K562 (cell line): ENCODE results near the gene BHLHE40. TPM values are rescaled to one million over a fixed set of nuclear protein-coding genes. Genes with fewer than 3 reads are reported as not detected.
A peak's percentile ranks its signal among the peaks of the same experiment; 100 is the strongest.

Experiments used
- CBFB ChIP-seq: sonication (generic); formaldehyde crosslinking; IDR thresholded peaks from 2 replicates; pipeline ENCODE4 v1.4.0; 2020; ENCODE audit warnings: mild to moderate bottlenecking, missing genetic modification reagents
- CHCHD3 ChIP-seq: fragments of 250-450 bp; sonication (Bioruptor Pico); IDR thresholded peaks from 2 replicates; pipeline ENCODE4 v2.1.2; 2022; ENCODE audit warnings: mild to moderate bottlenecking
- CHD1 ChIP-seq: fragments of 200-600 bp; sonication (generic); IDR thresholded peaks from one replicate; pipeline ENCODE4 v1.6.1; 2012; ENCODE audit warnings: mild to moderate bottlenecking, moderate library complexity, low read length, inconsistent platforms
- CSDE1 ChIP-seq, 2 experiments: fragments of 450-650 bp; IDR thresholded peaks; 2 replicates each; pipeline ENCODE4 v1.6.1; 2016; ENCODE audit warnings: mild to moderate bottlenecking in 1 of 2
- CTCFL ChIP-seq: IDR thresholded peaks from 2 replicates; pipeline ENCODE4 v1.6.1; 2011; ENCODE audit warnings: borderline replicate concordance, low read depth, mild to moderate bottlenecking, moderate library complexity, low read length; ENCODE audit not compliant: insufficient read depth, poor library complexity, severe bottlenecking
- ELK1 ChIP-seq: sonication (generic); formaldehyde crosslinking; IDR thresholded peaks from 2 replicates; pipeline ENCODE4 v1.8.1; 2022; ENCODE audit warnings: missing genetic modification reagents
- ETS1 ChIP-seq: conservative IDR thresholded peaks from 2 replicates; pipeline ENCODE4 v1.6.1; 2011; ENCODE audit warnings: low read depth, mild to moderate bottlenecking, low read length; ENCODE audit not compliant: control insufficient read depth
- HDAC2 ChIP-seq: fragments of 450-650 bp; IDR thresholded peaks from 2 replicates; pipeline ENCODE4 v1.6.1; 2016; ENCODE audit warnings: mild to moderate bottlenecking
- HNRNPUL1 ChIP-seq: fragments of 200-400 bp; formaldehyde crosslinking; IDR thresholded peaks from 2 replicates; pipeline ENCODE4 v1.6.1; 2017; ENCODE audit warnings: low read length
- MCM3 ChIP-seq: fragments of 450-650 bp; IDR thresholded peaks from 2 replicates; pipeline ENCODE4 v1.6.1; 2016
- NR3C1 ChIP-seq: sonication (generic); formaldehyde crosslinking; IDR thresholded peaks from 2 replicates; pipeline ENCODE4 v1.8.1; 2022; ENCODE audit warnings: missing genetic modification reagents
- PHB2 ChIP-seq: fragments of 450-650 bp; IDR thresholded peaks from 2 replicates; pipeline ENCODE4 v1.6.1; 2017; ENCODE audit warnings: low read depth
- POLR2H ChIP-seq: IDR thresholded peaks from 2 replicates; pipeline ENCODE4 v1.6.1; 2016; ENCODE audit warnings: missing genetic modification characterization, low read depth, mild to moderate bottlenecking, control low read depth, missing compliant biosample characterization, moderate library complexity
- RAD51 ChIP-seq: fragments of 450-650 bp; IDR thresholded peaks from 2 replicates; pipeline ENCODE4 v1.7.1; 2016; ENCODE audit warnings: low read depth, mild to moderate bottlenecking, borderline replicate concordance
- SETDB1 ChIP-seq: IDR thresholded peaks from one replicate; pipeline ENCODE4 v1.6.1; 2012; ENCODE audit warnings: low read length, control low read depth, inconsistent platforms
- TBL1XR1 ChIP-seq, 2 experiments: IDR thresholded peaks; 2 replicates each; pipeline ENCODE4 v1.6.1; 2012; ENCODE audit warnings: improper control_type of control experiment in 2 of 2, low read length in 2 of 2, mild to moderate bottlenecking in 1 of 2
- TCF7 ChIP-seq: sonication (generic); IDR thresholded peaks from 2 replicates; pipeline ENCODE4 v1.6.1; 2016; ENCODE audit warnings: antibody characterized with exemption, borderline replicate concordance
- ZNF518B ChIP-seq: fragments of 250-450 bp; sonication (Bioruptor Pico); IDR thresholded peaks from 2 replicates; pipeline ENCODE4 v1.5.0; 2021; ENCODE audit warnings: mild to moderate bottlenecking, moderate library complexity
- ZNF583 ChIP-seq: fragments of 250-450 bp; sonication (Bioruptor Pico); IDR thresholded peaks from 2 replicates; pipeline ENCODE4 v1.4.0; 2020
- ZNF75A ChIP-seq: fragments of 450-650 bp; formaldehyde crosslinking; IDR thresholded peaks from 2 replicates; pipeline ENCODE4 v1.4.0; 2020; ENCODE audit warnings: mild to moderate bottlenecking
- polyA plus RNA-seq, 8 experiments: library from polyadenylated mRNA; depleted of rRNA in 4 of 8; stranded (reverse) in 5 of 8; unstranded in 3 of 8; fragments of >200 nt; fragmentation: Nextera tagmentation in 2 of 8; fragmentation: Illumina TruSeq in 1 of 8; extraction: Ambion mirVana in 2 of 8; extraction: Trizol in 1 of 8; gene quantifications; 2 replicates each; pipeline versions ENCODE4 v1.2.1 to v1.2.3, GENCODE V29; 2011 to 2014; ENCODE audit warnings: inconsistent platforms in 1 of 8, missing spikeins in 1 of 8
- total RNA-seq, 7 experiments: library from RNA; depleted of rRNA in 6 of 7; stranded (reverse); fragments of >200 nt in 6 of 7; fragmentation: Illumina TruSeq in 2 of 7; extraction: Trizol in 2 of 7; gene quantifications; 2 replicates each; pipeline versions ENCODE4 v1.2.1 to v1.2.3, GENCODE V29; 2011 to 2021; ENCODE audit warnings: low replicate concordance in 1 of 7

Gene BHLHE40
- total and polyA plus RNA-seq, 9 of the 15 experiments (the other 6 are each of a cell fraction or from before 2014, with no cell fraction given): 12.0 to 83.9 (median 31.4) TPM

GRCh38 chr3:4980229-4981203 lies 1.3 kb downstream of the BHLHE40 start (continued):
- TF ChIP-seq ELK1 (CRISPR knock-in tag): no peak
- peak; percentile 40; the same call in 1 of the 2 replicates for TF ChIP-seq RAD51
- peak; percentile 91 for TF ChIP-seq CBFB
- TF ChIP-seq MCM3: no peak
- TF ChIP-seq PHB2: 0 out of 2 replicates have a peak, but pooled peaks have one; percentile 23
- peak; percentile 83 for TF ChIP-seq CTCFL
- no peak for TF ChIP-seq ZNF518B
- TF ChIP-seq SETDB1: no peak
- 0 out of 2 replicates have a peak, but pooled peaks have one; percentile 74 for TF ChIP-seq ETS1
- peak; percentile 91 to 93 for TF ChIP-seq TBL1XR1 (IDR thresholded peaks at IDR 0.05; ENCODE audit: low read length in 2 of 2)
- TF ChIP-seq ZNF583 (CRISPR knock-in tag): peak; percentile 66; the same call in 1 of the 2 replicates
- 0 out of 2 replicates have a peak, but pooled peaks have one; percentile 42 for TF ChIP-seq TCF7
- no peak for TF ChIP-seq NR3C1 (CRISPR knock-in tag)
- peak; percentile 46 for TF ChIP-seq CHD1
- 0 out of 2 replicates have a peak, but pooled peaks have one; percentile 35 for TF ChIP-seq HNRNPUL1
- TF ChIP-seq POLR2H (tag): no peak
- TF ChIP-seq CHCHD3: no peak
- TF ChIP-seq CSDE1 (IDR thresholded peaks at IDR 0.05): no peak
- peak; percentile 64 for TF ChIP-seq HDAC2
- peak; percentile 28; the same call in 1 of the 2 replicates for TF ChIP-seq ZNF75A (CRISPR knock-in tag)
